Measurements from ENCODE around the gene LRRC46.

DNA sequence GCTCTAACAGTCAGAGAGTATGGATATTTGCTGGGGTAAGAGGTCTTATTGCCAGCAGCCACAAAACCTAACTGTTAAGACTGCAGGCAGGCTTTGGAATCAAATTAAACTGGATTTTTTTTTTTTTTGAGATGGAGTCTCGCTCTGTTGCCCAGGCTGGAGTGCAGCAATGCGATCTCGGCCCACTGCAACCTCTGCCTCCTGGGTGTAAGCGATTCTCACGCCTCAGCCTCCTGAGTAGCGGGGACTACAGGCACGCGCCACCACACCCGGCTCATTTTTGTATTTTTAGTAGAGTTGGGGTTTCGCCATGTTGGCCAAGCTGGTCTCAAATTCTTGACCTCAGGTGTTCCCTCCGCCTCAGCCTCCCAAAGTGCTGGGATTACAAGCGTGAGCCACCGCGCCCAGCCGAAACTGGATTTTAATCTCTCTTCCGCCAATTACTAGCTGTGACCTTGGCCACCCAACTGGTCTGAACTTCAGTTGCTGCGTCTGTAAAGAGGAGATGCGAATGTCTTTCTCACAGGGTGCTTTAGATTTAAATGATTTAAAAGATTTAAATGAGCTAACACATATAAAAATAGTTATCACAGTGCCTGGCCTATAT is 971 bp upstream of the LRRC46 start:
- TF ChIP-seq EZH2 (optimal IDR thresholded peaks at IDR 0.05; ENCODE audit: low read depth, low read length): no peak
- TF ChIP-seq CTCF (IDR thresholded peaks at IDR 0.05; ENCODE audit: low read length): no peak

Measured in MM.1S (cell line).